Measurements from ENCODE around the gene MKRN3. TPM values are rescaled to one million over a fixed set of nuclear protein-coding genes. Genes with fewer than 3 reads are reported as not detected.
A peak's percentile ranks its signal among the peaks of the same experiment; 100 is the strongest.

The MKRN3 gene
- polyA plus RNA-seq (ENCODE audit: insufficient read length in 12 of 12) = 1 to 10 TPM in 10 of 12 donors, not detected in 2; 1.7 to 6.8 (median 4.0) TPM
- long read RNA-seq, donor 1, partial matches to known transcripts = 9 of 12 reads
- long read RNA-seq, donor 1, other reads (novel, unspliced or antisense) = 0 of 12 reads
- long read RNA-seq, donor 2, partial matches to known transcripts = 0 of 3 reads
- long read RNA-seq, donor 2, other reads (novel, unspliced or antisense) = 0 of 3 reads
- long read RNA-seq, donor 3 = 0 reads
- long read RNA-seq, donor 4, partial matches to known transcripts = 0 of 2 reads
- long read RNA-seq, donor 4, other reads (novel, unspliced or antisense) = 0 of 2 reads
- long read RNA-seq, donor 5, transcript MKRN3-201 (1 exons, 2,347 nt) = major isoform, 14 of 14 reads
- long read RNA-seq, donor 5, partial matches to known transcripts = 0 of 14 reads
- long read RNA-seq, donor 5, other reads (novel, unspliced or antisense) = 0 of 14 reads
- long read RNA-seq, donor 6, partial matches to known transcripts = 0 of 1 reads
- long read RNA-seq, donor 6, other reads (novel, unspliced or antisense) = 0 of 1 reads
- long read RNA-seq, donor 7, partial matches to known transcripts = 0 of 1 reads
- long read RNA-seq, donor 7, other reads (novel, unspliced or antisense) = 0 of 1 reads
- long read RNA-seq, donor 8, partial matches to known transcripts = 0 of 4 reads
- long read RNA-seq, donor 8, other reads (novel, unspliced or antisense) = 0 of 4 reads
- long read RNA-seq, donor 9, partial matches to known transcripts = 0 of 2 reads
- long read RNA-seq, donor 9, other reads (novel, unspliced or antisense) = 0 of 2 reads
- long read RNA-seq, donor 10, partial matches to known transcripts = 0 of 4 reads
- long read RNA-seq, donor 10, other reads (novel, unspliced or antisense) = 0 of 4 reads
- long read RNA-seq, donor 11, partial matches to known transcripts = 0 of 2 reads
- long read RNA-seq, donor 11, other reads (novel, unspliced or antisense) = 0 of 2 reads

DNA sequence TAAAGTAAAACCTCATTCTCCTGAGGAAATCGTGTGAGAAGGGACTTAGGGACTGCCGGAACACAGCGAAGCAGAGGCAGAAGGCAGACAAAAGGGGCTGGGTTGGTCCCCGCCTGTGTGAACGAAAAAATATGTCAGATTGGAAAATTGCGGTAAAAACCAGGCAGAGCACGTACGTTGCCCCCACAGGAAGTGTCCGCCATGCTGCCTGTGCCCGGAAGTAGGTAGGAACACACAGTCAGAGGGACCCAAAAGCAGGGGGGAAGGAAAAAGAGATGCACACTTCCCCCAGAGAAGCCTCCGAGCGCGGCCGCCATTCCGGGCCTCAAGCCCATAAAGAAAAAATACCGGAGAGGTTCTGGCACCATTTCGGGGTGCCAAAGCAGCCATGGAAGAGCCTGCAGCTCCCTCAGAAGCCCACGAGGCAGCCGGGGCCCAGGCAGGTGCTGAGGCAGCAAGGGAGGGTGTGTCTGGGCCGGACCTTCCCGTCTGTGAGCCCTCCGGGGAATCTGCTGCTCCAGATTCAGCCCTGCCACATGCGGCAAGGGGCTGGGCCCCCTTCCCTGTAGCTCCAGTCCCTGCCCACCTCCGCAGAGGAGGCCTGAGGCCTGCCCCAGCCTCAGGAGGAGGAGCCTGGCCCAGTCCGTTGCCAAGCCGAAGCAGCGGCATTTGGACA, at the start of gene MKRN3:
MKRN3 (plus strand) TSS at position 280 of the 676 bp plus-strand sequence; CDS start at position 389, 109 bp downstream.
- DNase-seq = peak; percentile 14

DNA sequence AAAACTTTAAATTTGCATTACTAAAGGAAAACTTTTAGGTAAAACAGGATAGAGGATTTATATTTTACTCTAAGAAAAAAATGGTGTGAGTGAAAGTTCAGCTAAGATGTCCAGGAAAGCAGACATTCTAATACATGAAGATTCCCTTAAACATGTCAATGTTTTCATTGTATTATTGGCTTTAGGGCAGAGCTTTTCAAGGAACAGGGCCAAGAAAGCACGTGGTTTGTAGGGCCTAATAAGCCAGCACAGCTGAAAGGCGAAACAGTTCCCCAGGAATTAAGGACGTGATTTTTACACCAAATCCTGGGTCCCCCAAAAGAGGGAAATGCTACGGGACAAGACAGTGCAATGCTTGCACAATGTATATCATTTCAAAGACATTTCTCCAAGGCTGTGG, 48.6 kb upstream of the MKRN3 start:
- no peak for DNase-seq

DNA sequence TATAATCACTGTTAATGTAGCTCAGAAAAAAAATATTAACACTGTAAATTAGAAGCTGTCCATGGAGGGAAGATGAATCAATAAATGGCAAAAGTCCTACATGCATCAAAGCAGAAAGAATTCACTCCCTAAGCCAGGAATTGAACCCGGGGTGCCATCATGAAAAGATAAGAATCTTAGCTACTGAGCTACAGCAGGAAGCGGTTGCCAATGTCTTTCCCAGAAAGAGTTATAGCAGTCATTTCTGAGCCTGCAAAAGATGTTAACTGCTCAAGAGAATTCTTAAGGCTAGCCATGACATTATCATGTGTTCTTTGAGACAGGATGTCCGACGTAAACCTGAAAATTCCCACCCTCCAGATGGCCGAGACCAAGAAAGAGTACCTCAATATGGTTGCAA, 47.4 kb upstream of the MKRN3 start:
- DNase-seq = no peak

DNA sequence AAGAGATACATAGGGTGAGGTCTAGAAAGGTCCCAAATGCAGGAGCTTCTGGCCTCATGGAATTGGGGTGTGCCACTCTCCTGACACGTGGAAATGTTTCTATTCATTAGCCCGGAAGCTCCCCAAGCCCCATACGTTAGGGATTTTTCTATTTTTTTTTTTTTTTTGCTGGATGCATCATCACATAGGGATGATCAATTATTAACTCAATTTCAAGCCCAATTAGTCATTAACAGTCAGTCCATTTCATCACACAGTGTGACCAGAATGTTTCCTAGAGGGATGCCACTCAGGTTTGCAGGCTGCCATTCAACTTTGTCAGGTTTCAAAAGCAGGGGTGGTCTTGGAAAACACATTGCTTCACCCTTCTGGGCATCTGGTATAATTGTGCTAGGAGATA, 40.7 kb upstream of the MKRN3 start:
- DNase-seq = no peak

DNA sequence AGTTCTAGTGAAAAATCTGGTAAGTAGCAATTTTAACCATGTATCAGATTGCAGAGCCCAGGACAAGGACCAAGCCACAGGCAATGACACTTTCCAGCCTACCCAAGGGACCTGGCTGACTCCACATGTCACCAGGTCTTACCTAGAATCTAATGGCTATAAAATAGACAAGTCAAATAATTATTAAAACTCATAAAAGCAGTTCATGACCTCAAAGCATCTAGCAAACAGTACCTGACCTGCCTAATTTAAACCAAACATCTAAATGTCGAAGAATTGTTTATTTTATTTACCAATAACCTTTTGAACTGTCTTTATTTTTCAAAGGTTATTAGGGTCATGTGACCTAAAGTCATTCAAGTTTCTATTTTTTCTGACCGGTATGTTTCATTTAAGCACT, 35.6 kb upstream of the MKRN3 start:
- no peak for DNase-seq

DNA sequence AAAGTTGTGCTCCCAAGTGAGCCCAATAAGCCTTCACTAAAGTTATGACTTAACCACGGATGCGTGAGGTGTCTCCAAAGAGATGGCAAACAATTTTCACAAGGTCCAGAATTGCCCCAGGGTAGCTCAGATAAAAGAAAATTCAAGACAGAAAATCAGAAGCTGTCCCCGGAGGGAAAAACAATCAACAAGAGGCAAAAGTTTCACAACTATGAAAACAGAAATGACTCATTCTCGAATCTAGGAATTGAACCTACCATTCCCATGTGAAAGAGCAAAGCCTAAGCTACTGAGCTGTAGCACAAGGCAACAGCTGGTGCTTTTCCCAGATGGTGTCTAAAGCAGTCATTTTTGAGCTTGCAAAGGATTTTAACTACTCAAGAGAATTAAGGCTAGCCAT, 33.5 kb upstream of the MKRN3 start:
- DNase-seq = no peak

DNA sequence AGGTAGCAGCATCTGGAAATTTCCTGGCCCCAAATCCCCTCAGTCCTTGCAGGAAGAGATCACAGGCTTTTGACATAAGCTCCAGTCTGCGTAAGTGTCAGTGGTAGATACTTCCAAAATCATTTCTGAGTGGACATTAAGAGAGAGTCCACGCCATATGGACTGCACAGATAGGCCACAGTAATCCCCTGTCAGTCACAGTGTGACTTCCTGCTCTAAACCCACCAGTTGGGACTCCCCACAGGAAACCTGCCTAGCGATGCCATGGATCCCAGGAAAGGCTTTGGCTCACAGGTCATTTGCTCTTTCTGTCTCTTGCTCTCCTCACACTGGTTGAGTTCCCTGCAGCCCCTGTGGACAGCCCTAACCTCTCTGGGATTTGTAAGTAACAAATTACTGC, 28.8 kb upstream of the MKRN3 start:
- no peak for DNase-seq

DNA sequence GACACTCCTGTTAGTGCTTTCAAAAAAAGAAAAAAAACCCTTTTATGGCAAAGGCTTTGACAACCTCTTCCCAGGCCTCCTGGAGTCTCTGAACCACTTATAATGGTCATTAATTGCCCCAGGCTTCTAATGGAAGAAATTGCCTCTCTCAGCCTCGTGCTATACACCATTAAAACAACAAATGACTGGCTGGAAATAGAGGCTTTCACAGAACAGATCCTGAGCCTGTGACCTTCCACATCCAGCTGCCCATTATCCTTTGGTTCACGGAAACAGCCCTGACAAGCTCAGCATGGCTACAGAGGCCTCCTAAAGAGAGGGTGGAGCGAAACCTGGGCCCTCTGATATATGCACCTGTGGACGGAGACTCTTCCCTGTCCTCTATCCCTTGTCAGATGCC, 26.8 kb upstream of the MKRN3 start:
- DNase-seq = no peak

DNA sequence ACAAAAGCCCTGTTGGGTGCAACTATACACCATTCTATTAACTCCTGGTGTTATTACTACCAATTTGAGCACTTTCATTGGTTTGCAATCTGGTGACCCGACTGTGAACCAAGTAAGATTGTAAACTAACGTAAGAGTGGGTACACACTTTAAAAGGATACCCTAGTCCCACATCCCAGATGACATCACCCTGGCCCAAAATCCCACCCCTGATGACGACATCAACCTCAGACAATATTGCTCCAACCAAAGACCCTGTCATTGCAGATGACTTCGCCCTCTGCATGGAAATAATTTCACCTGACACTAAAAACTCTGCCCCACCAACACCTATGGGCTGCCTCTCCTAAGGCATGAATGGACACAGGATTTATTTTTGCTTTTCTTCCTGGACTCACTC, 25.6 kb upstream of the MKRN3 start:
- no peak for DNase-seq

DNA sequence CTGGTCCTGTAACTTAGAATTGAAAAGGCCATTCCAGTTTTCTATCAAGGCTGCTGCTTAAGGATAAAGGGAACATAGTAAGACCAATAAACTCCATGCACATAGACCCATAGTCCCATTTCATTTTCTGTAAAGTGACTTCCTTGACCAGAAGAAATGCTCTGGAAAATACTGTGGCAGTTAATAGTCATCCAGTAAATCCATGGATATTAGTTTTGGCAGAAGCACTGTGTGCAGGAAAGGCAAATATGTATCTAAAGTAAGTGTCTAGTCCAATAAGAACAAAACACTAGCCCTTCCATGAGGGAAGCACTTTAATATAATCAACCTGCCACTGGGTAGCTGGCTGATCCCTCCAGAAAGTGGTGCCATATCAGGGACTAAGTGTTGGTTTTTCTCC, 19.3 kb upstream of the MKRN3 start:
- DNase-seq = no peak

DNA sequence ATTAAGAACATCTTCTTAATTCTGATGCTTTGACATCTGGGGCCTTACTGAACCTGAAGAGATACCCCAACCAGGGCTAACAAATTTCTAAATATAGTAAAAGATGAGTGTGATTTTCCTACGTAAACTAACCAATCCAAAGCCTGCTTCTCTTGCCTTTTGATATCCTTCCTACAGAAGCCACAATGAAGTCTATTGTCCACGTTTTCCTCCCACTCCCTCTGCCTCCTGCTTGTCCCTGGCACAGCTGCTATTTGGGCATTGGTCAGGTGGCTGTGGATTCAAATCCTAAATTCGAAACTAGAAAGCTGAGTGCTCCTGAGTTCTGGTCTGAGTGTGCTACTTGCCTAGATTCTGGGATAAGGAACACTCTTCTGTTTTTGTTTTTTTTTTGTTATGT, 17.4 kb upstream of the MKRN3 start:
- no peak for DNase-seq

DNA sequence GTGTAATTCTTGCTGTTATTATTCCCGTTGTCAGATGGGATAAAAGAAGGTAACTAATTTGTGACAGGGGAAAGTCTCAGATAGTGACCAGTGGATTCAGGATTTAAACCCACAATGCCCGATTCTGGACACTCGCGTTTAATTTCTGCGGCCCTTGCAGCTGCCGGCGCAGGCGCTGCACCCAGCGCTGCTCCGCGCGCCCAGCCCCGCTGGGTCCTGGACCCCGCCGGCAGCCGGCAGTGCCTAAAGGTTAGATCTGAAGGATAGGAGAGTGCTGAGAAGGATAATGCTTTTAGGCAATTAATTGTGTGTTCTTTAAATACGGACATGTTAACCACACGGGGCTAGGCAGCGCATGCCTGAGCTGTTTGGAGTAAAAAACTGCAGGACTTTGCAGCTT, 3.6 kb upstream of the MKRN3 start:
- no peak for DNase-seq

DNA sequence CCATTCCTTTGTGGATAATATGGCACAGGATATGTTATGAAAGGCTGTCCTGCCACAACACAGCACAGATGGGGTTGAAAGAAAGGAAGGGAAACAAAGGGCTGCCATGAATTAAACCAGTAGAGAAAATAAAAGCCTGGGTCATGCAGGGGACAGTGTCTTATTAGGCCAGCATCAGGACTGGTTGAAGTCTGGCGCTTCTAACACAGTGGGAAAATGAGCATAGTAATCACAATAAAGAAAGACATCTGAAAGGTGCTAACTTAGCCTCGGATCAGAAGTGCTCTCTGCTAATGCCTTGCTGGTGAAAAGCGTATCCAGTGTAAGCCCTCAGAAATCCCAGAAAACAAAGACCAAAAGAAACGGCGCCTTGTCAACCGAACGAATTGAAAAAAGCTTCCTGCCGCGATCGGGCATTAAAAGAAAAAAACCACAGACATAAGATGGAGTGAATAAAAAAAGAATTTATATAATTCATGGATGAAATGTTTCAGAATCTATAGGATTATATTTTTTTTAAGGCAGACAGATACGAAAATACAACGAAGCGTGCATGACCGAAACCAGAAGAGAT, 566 bp upstream of the MKRN3 start:
- DNase-seq = no peak

DNA sequence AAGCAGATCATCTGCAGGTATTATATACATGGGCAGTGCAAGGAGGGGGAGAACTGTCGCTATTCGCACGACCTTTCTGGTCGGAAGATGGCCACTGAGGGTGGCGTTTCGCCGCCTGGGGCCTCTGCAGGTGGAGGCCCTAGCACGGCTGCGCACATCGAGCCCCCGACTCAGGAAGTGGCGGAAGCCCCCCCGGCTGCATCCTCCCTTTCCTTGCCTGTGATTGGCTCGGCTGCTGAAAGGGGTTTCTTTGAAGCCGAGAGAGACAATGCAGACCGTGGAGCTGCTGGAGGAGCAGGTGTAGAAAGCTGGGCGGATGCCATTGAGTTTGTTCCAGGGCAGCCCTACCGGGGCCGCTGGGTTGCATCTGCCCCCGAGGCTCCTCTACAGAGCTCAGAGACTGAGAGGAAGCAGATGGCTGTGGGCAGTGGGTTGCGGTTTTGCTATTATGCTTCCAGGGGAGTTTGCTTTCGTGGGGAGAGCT, 639 bp downstream of the MKRN3 start:
- DNase-seq = no peak

DNA sequence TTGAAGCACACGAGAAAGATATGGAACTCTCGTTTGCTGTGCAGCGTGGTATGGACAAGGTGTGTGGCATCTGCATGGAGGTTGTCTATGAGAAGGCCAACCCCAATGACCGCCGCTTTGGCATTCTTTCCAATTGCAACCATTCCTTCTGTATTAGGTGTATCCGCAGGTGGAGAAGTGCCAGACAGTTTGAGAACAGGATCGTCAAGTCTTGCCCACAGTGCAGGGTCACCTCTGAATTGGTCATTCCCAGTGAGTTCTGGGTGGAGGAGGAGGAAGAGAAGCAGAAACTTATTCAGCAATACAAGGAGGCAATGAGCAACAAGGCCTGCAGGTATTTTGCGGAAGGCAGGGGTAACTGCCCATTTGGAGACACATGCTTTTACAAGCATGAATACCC, 1.2 kb downstream of the MKRN3 start:
- DNase-seq = no peak

DNA sequence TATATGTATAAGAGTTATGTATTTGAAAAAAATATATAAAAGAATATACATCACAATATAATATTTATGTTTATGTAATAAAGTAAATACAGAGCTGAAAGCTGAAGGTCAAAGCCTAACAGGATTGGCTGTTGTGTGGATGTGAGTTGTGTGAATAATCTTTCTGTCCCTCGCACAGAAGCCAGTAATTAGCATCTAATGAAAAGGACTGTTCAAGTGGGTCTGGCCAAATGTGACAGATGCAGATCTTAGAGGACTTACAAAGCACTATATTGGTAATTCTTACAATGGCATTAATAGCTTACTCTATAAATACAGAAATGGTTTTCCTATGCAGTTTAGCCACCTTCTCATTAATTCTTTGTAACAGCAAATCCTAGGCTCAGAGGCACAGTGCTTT, 2.4 kb downstream of the MKRN3 start:
- DNase-seq = no peak

DNA sequence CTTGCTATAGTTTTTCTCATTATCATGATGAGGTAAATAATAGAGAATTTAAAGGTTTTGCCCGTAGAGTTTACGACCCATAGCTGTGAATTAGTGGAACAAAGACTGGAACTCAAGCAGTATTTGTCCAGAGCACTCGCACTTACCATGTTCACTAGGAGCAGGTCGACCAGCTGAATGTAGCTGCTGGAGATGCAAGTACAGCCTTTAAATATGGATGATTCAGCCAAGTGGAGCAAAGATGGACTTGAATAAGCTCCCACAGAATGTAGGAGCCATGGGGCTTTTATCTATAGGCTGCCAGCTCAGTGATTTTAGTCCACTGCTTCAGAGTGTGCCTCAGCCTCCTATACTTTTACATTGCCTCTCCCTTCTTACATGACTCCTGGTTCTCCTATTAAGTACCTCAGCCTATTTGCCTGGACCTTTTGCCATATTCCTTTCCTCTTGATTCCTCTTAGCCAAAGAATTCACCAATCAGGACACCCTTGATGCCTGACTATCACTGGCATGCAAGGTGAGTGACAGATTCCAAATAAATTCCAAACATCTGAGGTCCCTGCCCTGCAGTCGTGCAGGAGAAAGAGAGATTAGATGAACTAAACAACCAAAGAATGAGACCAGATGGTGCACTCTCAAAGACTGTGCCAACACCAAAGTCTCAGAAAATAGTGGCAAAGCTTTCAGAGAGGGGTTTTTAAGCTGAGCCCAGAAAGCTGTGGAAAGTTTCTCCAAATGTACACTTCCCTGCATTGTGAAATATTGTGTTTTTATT, 3.9 kb downstream of the MKRN3 start:
- no peak for DNase-seq

DNA sequence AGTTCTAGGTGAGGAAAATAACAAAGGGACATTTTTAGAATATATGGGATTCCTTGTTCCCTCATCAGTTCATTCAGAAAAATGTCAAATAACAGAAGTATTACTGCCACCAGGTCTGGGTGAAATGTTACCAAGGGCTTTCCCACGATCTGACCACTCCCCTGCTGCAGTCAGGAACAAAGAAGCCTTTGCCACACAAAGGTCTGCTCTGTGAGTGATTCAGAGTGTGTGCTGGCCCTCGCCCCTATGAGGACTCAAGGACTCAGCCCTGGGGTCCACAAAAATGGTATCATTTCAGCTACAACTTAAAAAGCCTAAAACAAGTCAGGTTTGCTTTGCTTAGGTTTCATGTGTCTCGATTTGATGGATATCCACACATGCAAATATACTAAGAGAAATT, 5.0 kb downstream of the MKRN3 start:
- no peak for DNase-seq

DNA sequence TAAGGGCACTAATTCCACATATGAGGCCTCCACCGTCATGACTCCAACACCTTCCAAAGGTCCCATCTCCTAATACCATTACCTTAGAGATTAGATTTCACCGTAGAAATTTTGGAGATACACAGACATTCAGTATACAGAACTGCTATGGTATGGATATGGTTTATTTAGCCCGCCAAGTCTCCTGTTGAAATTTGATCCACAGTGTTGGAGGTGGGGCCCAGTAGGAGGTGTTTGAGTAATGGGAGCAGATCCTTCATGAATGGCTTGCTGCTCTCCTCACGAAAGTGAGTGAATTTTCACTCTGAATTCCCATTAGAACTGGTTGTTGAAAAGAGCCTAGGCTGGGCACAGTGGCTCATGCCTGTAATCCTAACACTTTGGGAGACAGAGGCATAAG, 7.4 kb downstream of the MKRN3 start:
- no peak for DNase-seq

DNA sequence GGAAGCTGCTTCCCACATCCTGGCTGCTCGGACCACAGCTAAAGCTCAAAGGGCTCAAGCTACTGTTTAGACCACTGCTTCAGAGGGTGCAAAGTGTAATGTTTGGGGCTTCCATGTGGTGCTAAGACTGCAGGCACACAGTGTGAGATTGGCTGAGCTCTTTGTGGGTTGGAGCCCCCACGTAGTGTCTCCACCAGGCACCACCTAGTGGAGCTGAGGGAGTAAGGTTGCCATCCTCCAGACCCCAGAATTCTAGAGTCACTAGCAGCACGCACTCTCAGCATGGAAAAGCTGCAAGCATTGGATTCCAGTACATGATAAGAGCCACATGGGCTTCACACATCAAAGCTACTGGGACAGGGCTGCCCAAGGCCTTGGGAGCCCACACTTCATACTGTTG, 9.3 kb downstream of the MKRN3 start:
- DNase-seq = no peak

DNA sequence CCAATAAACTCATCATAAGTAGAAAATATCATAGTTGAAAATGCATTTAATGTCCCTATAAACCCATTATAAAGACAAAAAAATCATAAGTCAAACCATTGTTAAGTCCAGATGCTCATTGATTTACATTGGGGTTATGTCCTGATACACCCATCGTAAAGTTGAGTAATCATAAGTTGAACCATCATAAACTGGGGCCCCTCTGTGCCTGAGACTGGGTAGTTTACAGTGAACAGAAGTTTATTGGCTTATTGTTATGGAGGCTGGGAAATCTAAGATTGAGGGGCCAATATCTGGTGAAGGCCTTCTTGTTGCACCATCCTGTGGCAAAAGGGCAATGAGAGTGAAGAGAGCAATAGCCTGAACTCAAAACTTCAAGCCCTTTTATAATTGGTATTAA, 10.6 kb downstream of the MKRN3 start:
- no peak for DNase-seq

Measured in muscle of arm (tissue), 14 donors.